ENCODE data around the gene ARRDC4.

Gene ARRDC4

GRCh38 chr15:97953748-97954147 lies 6.8 kb upstream of the ARRDC4 start:
- Histone ChIP-seq H3K9me3 (ENCODE audit: insufficient read depth, low read length) (no peaks in the 10 kb centered on the region), H3K9ac (ENCODE audit: insufficient read length, low read depth) (no peak overlapping the region), H3K4me1 (ENCODE audit: insufficient read depth, insufficient read length) (no peaks in the 10 kb centered on the region), H3K36me3 (ENCODE audit: insufficient read depth, insufficient read length, low read length) (no peaks in the 10 kb centered on the region), H3K27me3 (ENCODE audit: insufficient read depth, insufficient read length) (peaks cover under 1% of the 10 kb centered on the region), H3K4me3 (ENCODE audit: insufficient read length, low read depth) (no peak overlapping the region)
- DNase-seq (ENCODE audit: low read depth, low spot score), result no peak
- TF ChIP-seq SUZ12 (IDR thresholded peaks at IDR 0.05; ENCODE audit: extremely low read depth, insufficient read depth, insufficient read length) (no peak), ZNF274 (IDR thresholded peaks at IDR 0.05; ENCODE audit: low read depth, low read length) (no peak), YY1 (IDR thresholded peaks at IDR 0.05; ENCODE audit: insufficient read depth, insufficient read length) (no peak)

GRCh38 chr15:97955035-97955434 lies 5.5 kb upstream of the ARRDC4 start:
- no peak for DNase-seq (ENCODE audit: low read depth, low spot score)
- H3K27me3 ChIP-seq (ENCODE audit: insufficient read depth, insufficient read length), result peaks cover 4% of the 10 kb centered on the region
- H3K36me3 ChIP-seq (ENCODE audit: insufficient read depth, insufficient read length, low read length), result no peaks in the 10 kb centered on the region
- no peaks in the 10 kb centered on the region for H3K4me1 ChIP-seq (ENCODE audit: insufficient read depth, insufficient read length)
- no peak overlapping the region for H3K4me3 ChIP-seq (ENCODE audit: insufficient read length, low read depth)
- no peak overlapping the region for H3K9ac ChIP-seq (ENCODE audit: insufficient read length, low read depth)
- no peaks in the 10 kb centered on the region for H3K9me3 ChIP-seq (ENCODE audit: insufficient read depth, low read length)
- TF ChIP-seq SUZ12 (IDR thresholded peaks at IDR 0.05; ENCODE audit: extremely low read depth, insufficient read depth, insufficient read length) (no peak), ZNF274 (IDR thresholded peaks at IDR 0.05; ENCODE audit: low read depth, low read length) (no peak), YY1 (IDR thresholded peaks at IDR 0.05; ENCODE audit: insufficient read depth, insufficient read length) (no peak)

- Histone ChIP-seq H3K36me3 (ENCODE audit: insufficient read depth, insufficient read length, low read length) (no peaks in the 10 kb centered on the region), H3K9me3 (ENCODE audit: insufficient read depth, low read length) (no peaks in the 10 kb centered on the region), H3K4me1 (ENCODE audit: insufficient read depth, insufficient read length) (no peaks in the 10 kb centered on the region), H3K9ac (ENCODE audit: insufficient read length, low read depth) (no peak overlapping the region), H3K4me3 (ENCODE audit: insufficient read length, low read depth) (no peak overlapping the region), H3K27me3 (ENCODE audit: insufficient read depth, insufficient read length) (peaks cover 4% of the 10 kb centered on the region)
- no peak for TF ChIP-seq YY1 (IDR thresholded peaks at IDR 0.05; ENCODE audit: insufficient read depth, insufficient read length)
- DNase-seq (ENCODE audit: low read depth, low spot score), result no peak
Observed at GRCh38 chr15:97955529-97955928, 5.0 kb upstream of the ARRDC4 start.

- no peaks in the 10 kb centered on the region for H3K9me3 ChIP-seq (ENCODE audit: insufficient read depth, low read length)
- peak overlapping the region; percentile 18 for H3K9ac ChIP-seq (ENCODE audit: insufficient read length, low read depth)
- peak overlapping the region; percentile 70 for H3K4me3 ChIP-seq (ENCODE audit: insufficient read length, low read depth)
- no peak for TF ChIP-seq SUZ12 (IDR thresholded peaks at IDR 0.05; ENCODE audit: extremely low read depth, insufficient read depth, insufficient read length)
- no peak for TF ChIP-seq YY1 (IDR thresholded peaks at IDR 0.05; ENCODE audit: insufficient read depth, insufficient read length)
- no peak for TF ChIP-seq ZNF274 (IDR thresholded peaks at IDR 0.05; ENCODE audit: low read depth, low read length)
- peaks cover 17% of the 10 kb centered on the region for H3K27me3 ChIP-seq (ENCODE audit: insufficient read depth, insufficient read length)
- H3K36me3 ChIP-seq (ENCODE audit: insufficient read depth, insufficient read length, low read length), result no peaks in the 10 kb centered on the region
- H3K4me1 ChIP-seq (ENCODE audit: insufficient read depth, insufficient read length), result no peaks in the 10 kb centered on the region
- DNase-seq (ENCODE audit: low read depth, low spot score), result no peak
Observed at GRCh38 chr15:97959724-97960363, 659 bp upstream of the ARRDC4 start.

GRCh38 chr15:97961067-97961954 lies 808 bp downstream of the ARRDC4 start:
- Histone ChIP-seq H3K4me3 (ENCODE audit: insufficient read length, low read depth) (peak overlapping the region; percentile 70), H3K27me3 (ENCODE audit: insufficient read depth, insufficient read length) (peaks cover 17% of the 10 kb centered on the region), H3K4me1 (ENCODE audit: insufficient read depth, insufficient read length) (no peaks in the 10 kb centered on the region), H3K9me3 (ENCODE audit: insufficient read depth, low read length) (no peaks in the 10 kb centered on the region), H3K36me3 (ENCODE audit: insufficient read depth, insufficient read length, low read length) (no peaks in the 10 kb centered on the region), H3K9ac (ENCODE audit: insufficient read length, low read depth) (peak overlapping the region; percentile 74)
- no peak for TF ChIP-seq SUZ12 (IDR thresholded peaks at IDR 0.05; ENCODE audit: extremely low read depth, insufficient read depth, insufficient read length)
- no peak for TF ChIP-seq ZNF274 (IDR thresholded peaks at IDR 0.05; ENCODE audit: low read depth, low read length)
- DNase-seq (ENCODE audit: low read depth, low spot score), result no peak

- Histone ChIP-seq H3K36me3 (ENCODE audit: insufficient read depth, insufficient read length, low read length) (no peaks in the 10 kb centered on the region), H3K9ac (ENCODE audit: insufficient read length, low read depth) (no peak overlapping the region), H3K27me3 (ENCODE audit: insufficient read depth, insufficient read length) (peaks cover 17% of the 10 kb centered on the region), H3K4me3 (ENCODE audit: insufficient read length, low read depth) (no peak overlapping the region), H3K9me3 (ENCODE audit: insufficient read depth, low read length) (no peaks in the 10 kb centered on the region), H3K4me1 (ENCODE audit: insufficient read depth, insufficient read length) (no peaks in the 10 kb centered on the region)
- TF ChIP-seq SUZ12 (IDR thresholded peaks at IDR 0.05; ENCODE audit: extremely low read depth, insufficient read depth, insufficient read length) (no peak), YY1 (IDR thresholded peaks at IDR 0.05; ENCODE audit: insufficient read depth, insufficient read length) (no peak), ZNF274 (IDR thresholded peaks at IDR 0.05; ENCODE audit: low read depth, low read length) (no peak)
- no peak for DNase-seq (ENCODE audit: low read depth, low spot score)
Observed at GRCh38 chr15:97962263-97962662, 1.8 kb downstream of the ARRDC4 start.

GRCh38 chr15:97963779-97964178 lies 3.3 kb downstream of the ARRDC4 start:
- DNase-seq (ENCODE audit: low read depth, low spot score), result no peak
- H3K27me3 ChIP-seq (ENCODE audit: insufficient read depth, insufficient read length), result peaks cover 17% of the 10 kb centered on the region
- no peaks in the 10 kb centered on the region for H3K36me3 ChIP-seq (ENCODE audit: insufficient read depth, insufficient read length, low read length)
- H3K4me3 ChIP-seq (ENCODE audit: insufficient read length, low read depth), result no peak overlapping the region
- H3K9me3 ChIP-seq (ENCODE audit: insufficient read depth, low read length), result no peaks in the 10 kb centered on the region
- no peaks in the 10 kb centered on the region for H3K4me1 ChIP-seq (ENCODE audit: insufficient read depth, insufficient read length)
- H3K9ac ChIP-seq (ENCODE audit: insufficient read length, low read depth), result no peak overlapping the region
- TF ChIP-seq SUZ12 (IDR thresholded peaks at IDR 0.05; ENCODE audit: extremely low read depth, insufficient read depth, insufficient read length) (no peak), ZNF274 (IDR thresholded peaks at IDR 0.05; ENCODE audit: low read depth, low read length) (no peak), YY1 (IDR thresholded peaks at IDR 0.05; ENCODE audit: insufficient read depth, insufficient read length) (no peak)

All from NT2/D1 (cell line).